Adrenal gland (tissue), 5 donors: Measurements from ENCODE around the gene HECW1.

Experiments
- CTCF ChIP-seq, 6 experiments: fragments of 450-650 bp in 4 of 6; fragments of 200-600 bp in 2 of 6; sonication (generic) in 1 of 6; IDR thresholded peaks; 1 replicate in 5 of 6; 2 replicates in 1 of 6; pipeline versions ENCODE4 v1.5.1 to v1.8.0; 2016 to 2021; ENCODE audit warnings: antibody characterized with exemption in 6 of 6, mild to moderate bottlenecking in 2 of 6, moderate library complexity in 1 of 6
- POLR2A ChIP-seq, 2 donors: fragments of 450-650 bp; IDR thresholded peaks; one replicate each; pipeline ENCODE4 v1.6.1; 2017; ENCODE audit warnings: antibody characterized with exemption in 2 of 2, mild to moderate bottlenecking in 2 of 2, moderate library complexity in 1 of 2
- donor health status: DM: no; HTN: no; CAD: no.

DNA sequence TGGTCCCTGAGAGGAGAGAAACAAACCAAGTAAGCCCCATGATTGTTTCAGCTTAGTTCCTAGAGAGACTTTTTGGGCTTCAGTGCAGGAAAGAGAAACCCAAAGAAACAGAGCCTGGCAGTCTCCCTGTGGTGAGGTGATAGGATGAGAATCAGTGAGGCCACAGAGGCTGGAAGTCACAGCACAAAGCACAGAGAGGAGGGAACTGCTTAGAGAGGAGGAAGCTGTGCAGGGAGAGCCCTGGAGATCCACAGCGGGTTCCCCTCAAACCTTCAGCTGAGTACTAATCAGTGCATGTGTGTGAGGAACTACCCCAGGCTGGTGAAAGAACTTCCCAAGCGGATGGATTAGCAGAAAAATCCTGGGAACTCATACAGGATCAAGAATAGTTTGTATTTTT lies 27.4 kb upstream of the HECW1 start:
- no peak for TF ChIP-seq CTCF (IDR thresholded peaks at IDR 0.05)
- no peak for TF ChIP-seq POLR2A (IDR thresholded peaks at IDR 0.05)
